Fibroblast of mammary gland (primary cell): ENCODE measurements around the gene CEACAM18.

Source experiments
- DNase-seq: peaks from one replicate; pipeline ENCODE4 v3.0.0-alpha.2; 2010; ENCODE audit warnings: low read depth
- H3K4me3 ChIP-seq: 2 replicates; pipeline ENCODE4 v1.5.1; 2011; ENCODE audit warnings: low read depth, mild to moderate bottlenecking, low read length, moderate library complexity; ENCODE audit not compliant: control insufficient read depth
- CTCF ChIP-seq: conservative IDR thresholded peaks from 2 replicates; pipeline ENCODE4 v1.5.1; 2011; ENCODE audit warnings: low read depth, low read length, inconsistent platforms; ENCODE audit not compliant: control insufficient read depth, insufficient read depth

The CEACAM18 gene

GRCh38 chr19:51503896-51504295 is 25.6 kb downstream of the CEACAM18 start:
- DNase-seq: no peak
- TF ChIP-seq CTCF: no peak
- H3K4me3 ChIP-seq: no peak overlapping the region

DNA sequence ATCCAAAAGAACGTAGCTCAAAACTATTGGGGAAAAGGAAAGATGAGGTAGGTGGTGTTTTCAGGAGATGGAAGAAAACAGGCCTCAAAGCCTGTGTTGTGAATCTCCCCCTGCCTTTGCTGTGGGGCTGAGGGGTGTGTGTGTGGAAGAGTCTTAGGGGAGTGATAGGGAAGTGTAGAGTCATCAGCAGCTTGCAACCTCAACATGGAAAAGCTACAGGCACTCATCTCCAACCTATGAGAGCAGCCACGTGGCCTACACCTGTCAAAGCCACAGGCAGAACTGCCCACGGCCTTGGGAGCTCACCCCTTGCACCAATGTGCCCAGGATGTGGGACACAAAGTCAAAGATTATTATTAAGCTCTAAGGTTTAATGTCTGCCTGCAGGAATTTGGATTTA is 27.6 kb downstream of the CEACAM18 start:
- no peak for TF ChIP-seq CTCF
- no peak for DNase-seq
- H3K4me3 ChIP-seq: no peak overlapping the region

DNA sequence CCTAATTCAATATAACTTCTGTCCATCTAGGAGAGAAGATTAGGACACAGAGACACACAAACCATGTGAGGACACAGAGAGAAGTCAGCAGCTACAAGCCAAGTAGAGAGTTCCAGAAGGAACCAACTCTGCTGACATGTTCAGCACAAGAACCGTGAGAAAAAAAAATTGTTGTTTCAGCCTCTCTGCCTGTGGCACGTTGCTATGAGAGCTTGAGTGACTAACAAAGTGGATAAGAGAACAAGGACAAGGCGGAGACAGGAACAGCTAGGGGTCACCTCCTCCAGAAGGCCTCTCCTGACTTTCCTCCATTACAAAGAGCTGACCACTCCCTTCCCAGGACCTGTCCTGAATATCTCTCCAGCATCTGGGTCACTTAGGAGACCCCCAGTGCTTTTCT is 28.9 kb downstream of the CEACAM18 start:
- no peak for TF ChIP-seq CTCF
- DNase-seq: no peak
- H3K4me3 ChIP-seq: no peak overlapping the region

DNA sequence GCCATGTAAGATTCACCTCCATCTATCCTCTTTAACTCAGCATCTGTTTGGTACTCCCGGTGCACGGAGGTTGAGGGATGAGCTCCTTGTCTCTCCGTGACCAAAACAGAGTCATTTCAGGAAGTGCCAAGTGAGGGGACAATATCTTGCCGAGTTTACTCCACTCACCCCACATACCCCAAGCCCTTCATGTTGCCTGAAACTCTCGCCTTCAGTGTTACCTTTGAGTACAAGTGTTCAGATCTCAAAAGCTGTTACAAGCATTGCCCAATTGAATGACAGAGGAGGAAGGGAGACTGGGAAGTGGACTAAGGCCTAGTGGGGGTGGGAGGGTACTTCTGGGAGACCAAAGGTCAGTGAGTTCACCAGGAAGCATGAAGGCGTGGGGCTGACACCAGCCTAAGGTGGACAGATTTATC is 29.3 kb downstream of the CEACAM18 start:
- TF ChIP-seq CTCF: no peak

DNA sequence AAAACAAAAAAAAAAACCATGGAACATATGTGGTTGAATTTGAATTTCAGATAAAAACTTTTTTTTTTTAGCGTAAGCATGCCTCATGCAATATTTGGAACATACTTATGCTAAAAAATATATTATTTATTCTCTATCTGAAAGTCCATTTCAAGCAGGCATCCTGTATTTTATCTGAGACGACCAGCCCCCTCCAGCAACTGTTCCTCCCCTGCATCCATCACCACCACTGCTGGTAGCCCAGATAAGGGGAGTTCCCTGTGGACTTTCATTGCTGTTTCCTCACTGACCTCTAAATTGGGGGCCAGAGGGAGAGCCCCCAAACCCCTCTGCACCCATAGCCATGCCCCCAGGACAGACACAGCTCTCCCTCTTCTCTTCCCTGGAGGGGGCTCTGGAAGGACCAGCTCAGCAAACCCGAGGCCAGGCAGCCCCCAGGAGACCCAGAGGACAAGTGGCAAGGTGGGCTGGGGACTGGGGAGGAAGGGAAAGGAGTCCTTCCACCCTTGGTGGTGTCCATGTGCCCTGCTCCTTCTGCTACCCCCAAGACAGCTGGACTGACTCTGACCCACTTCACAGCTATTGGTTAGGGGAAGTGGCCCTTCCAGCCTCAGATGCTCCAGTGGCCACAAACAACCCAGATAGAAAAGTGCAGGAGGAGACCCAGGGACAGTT is 29.9 kb downstream of the CEACAM18 start:
- no peak overlapping the region for H3K4me3 ChIP-seq
- no peak for DNase-seq
- TF ChIP-seq CTCF: no peak

More for the DNA sequence above, 29.3 kb downstream of the CEACAM18 start:
- H3K4me3 ChIP-seq: no peak overlapping the region
- no peak for DNase-seq

GRCh38 chr19:51509823-51510660 is 31.7 kb downstream of the CEACAM18 start:
- no peak for TF ChIP-seq CTCF
- H3K4me3 ChIP-seq: no peak overlapping the region

More at GRCh38 chr19:51509823-51510660, 31.7 kb downstream of the CEACAM18 start:
- no peak for DNase-seq
